ENCODE results near the gene TPI1. TPM values are rescaled to one million over a fixed set of nuclear protein-coding genes. Genes with fewer than 3 reads are reported as not detected.
"Not testable (repeated sequence)": the region's sequence is repeated elsewhere in the genome, so short reads cannot be mapped to it uniquely, and the experiment has no call there.

Gene TPI1
- total RNA-seq, 4 donors from 2014 or later: 360 to 671 (median 400) TPM

DNA sequence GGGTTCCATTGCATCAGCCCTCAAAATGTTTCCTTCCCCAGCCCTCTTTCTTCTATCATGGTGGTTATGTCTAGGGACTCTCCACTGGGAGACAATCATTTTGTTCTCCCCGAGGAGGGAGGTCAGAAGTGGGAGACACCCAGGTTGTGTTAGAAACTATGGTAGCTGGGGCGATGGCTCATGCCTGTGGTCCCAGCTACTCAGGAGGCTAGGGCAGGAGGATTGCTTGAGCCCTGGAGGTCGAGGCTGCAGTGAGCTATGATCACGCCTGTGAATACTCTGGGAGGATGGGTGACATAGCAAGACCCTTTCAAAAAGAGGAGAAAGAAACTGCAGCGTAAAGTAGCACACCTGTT, 24.3 kb downstream of the TPI1 start:
- TF ChIP-seq POLR2A (IDR thresholded peaks at IDR 0.05): no peak
- TF ChIP-seq POLR2AphosphoS5 (IDR thresholded peaks at IDR 0.05): no peak
- TF ChIP-seq CTCF (IDR thresholded peaks at IDR 0.05): no peak
- TF ChIP-seq EP300 (IDR thresholded peaks at IDR 0.05; ENCODE audit: low read depth): no peak
- no peak for DNase-seq
- in situ Hi-C loops (cut with MboI; ENCODE audit: low pct_ligation_motif_present in 1 of 4, low pct_unique_long_range_greater_than_20kb in 1 of 4, low sequenced_read_pairs in 3 of 4) (no loop called here), intact Hi-C loops (cut with DNase I; ENCODE audit: low total_unique reads) (no loop called here)
- Histone ChIP-seq H3K27me3 (no peaks in the 10 kb centered on the region), H3K36me3 (no peaks in the 10 kb centered on the region), H3K4me3 (peak overlapping the region in 3 of 4 donors; percentile 44 to 60 (median 54)), H3K9me3 (no peaks in the 10 kb centered on the region), H3K4me1 (peaks cover 3 to 21% (median 16%) of the 10 kb centered on the region in 4 donors), H3K27ac (peak overlapping the region; percentile 89 to 97 (median 92))
- 76 to 78% methylated on average over 4 to 5 of the region's 5 CpGs for WGBS, 2 donors (ENCODE audit: low coverage in 1 of 2)

DNA sequence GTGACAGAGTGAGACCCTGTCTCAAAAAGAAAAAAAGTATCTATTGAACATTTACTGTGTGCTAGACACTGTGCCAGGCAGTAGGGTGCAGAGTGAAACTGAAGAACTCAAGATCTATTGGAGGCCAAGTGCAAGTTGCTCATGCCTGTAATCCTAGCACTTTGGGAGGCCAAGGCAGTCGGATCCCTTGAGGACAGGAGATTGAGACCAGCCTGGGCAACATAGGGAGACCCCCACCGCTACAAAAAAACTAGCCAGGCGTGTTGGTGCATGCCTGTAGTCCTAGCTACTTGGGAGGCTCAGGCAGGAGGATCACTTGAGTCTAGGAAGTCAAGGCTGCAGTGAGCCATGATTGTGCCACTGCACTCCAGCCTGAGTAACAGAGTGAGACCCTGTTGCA, 25.4 kb downstream of the TPI1 start:
- 80 to 91% methylated on average over 1 to 3 of the region's 3 CpGs for WGBS, 2 donors (ENCODE audit: low coverage in 1 of 2)
- intact Hi-C loops (cut with DNase I; ENCODE audit: low total_unique reads); in situ Hi-C loops (cut with MboI; ENCODE audit: low pct_ligation_motif_present in 1 of 4, low pct_unique_long_range_greater_than_20kb in 1 of 4, low sequenced_read_pairs in 3 of 4): not testable (repeated sequence)

DNA sequence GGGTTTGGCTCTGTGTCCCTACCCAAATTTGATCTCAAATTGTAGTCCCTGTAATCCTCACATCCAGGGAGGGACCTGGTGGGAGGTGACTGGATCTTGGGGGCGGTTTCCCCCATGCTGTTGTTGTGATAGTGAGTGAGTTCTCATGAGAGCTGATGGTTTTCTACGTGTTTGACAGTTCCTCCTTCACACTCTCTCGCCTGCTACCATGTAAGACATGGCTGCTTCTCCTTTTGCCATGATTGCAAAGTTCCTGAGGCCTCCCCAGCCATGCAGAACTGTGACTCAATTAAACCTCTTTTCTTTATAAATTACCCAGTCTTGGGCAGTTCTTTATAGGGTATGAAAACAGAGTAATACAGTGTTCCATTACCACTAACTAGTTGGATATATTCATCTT, 27.0 kb downstream of the TPI1 start:
- no peak for DNase-seq
- Histone ChIP-seq H3K9me3 (no peaks in the 10 kb centered on the region), H3K36me3 (no peaks in the 10 kb centered on the region), H3K27me3 (no peaks in the 10 kb centered on the region), H3K4me3 (no peak overlapping the region), H3K27ac (no peak overlapping the region), H3K4me1 (peaks cover 3 to 15% (median 11%) of the 10 kb centered on the region in 4 donors)
- WGBS, 2 donors (ENCODE audit: low coverage in 1 of 2): 78 to 100% methylated on average over 2 to 3 of the region's 3 CpGs
- TF ChIP-seq POLR2AphosphoS5 (IDR thresholded peaks at IDR 0.05) (no peak), POLR2A (IDR thresholded peaks at IDR 0.05) (no peak), EP300 (IDR thresholded peaks at IDR 0.05; ENCODE audit: low read depth) (no peak), CTCF (IDR thresholded peaks at IDR 0.05) (no peak)
- intact Hi-C loops (cut with DNase I; ENCODE audit: low total_unique reads) (no loop called here), in situ Hi-C loops (cut with MboI; ENCODE audit: low pct_ligation_motif_present in 1 of 4, low pct_unique_long_range_greater_than_20kb in 1 of 4, low sequenced_read_pairs in 3 of 4) (no loop called here)

More for the DNA sequence above, 25.4 kb downstream of the TPI1 start:
- H3K27ac ChIP-seq, DNase-seq, H3K36me3 ChIP-seq, H3K27me3 ChIP-seq, H3K4me3 ChIP-seq, H3K9me3 ChIP-seq: not testable (repeated sequence)
- H3K4me1 ChIP-seq: peaks cover 3 to 15% (median 11%) of the 10 kb centered on the region in 4 donors

- intact Hi-C loops (cut with DNase I; ENCODE audit: low total_unique reads) (no loop called here), in situ Hi-C loops (cut with MboI; ENCODE audit: low pct_ligation_motif_present in 1 of 4, low pct_unique_long_range_greater_than_20kb in 1 of 4, low sequenced_read_pairs in 3 of 4) (no loop called here)
- Histone ChIP-seq H3K9me3 (no peaks in the 10 kb centered on the region), H3K27ac (no peak overlapping the region), H3K4me3 (no peak overlapping the region), H3K36me3 (no peaks in the 10 kb centered on the region), H3K4me1 (peaks cover 0 to 15% (median 11%) of the 10 kb centered on the region in 4 donors), H3K27me3 (no peaks in the 10 kb centered on the region)
- WGBS, 2 donors (ENCODE audit: low coverage in 1 of 2): 81 to 100% methylated on average over 1 to 6 of the region's 6 CpGs
- TF ChIP-seq CTCF (IDR thresholded peaks at IDR 0.05) (no peak), EP300 (IDR thresholded peaks at IDR 0.05; ENCODE audit: low read depth) (no peak), POLR2AphosphoS5 (IDR thresholded peaks at IDR 0.05) (no peak)
- DNase-seq: no peak
Measured at GRCh38 chr12:6896846-6897435, 29.6 kb downstream of the TPI1 start.

DNA sequence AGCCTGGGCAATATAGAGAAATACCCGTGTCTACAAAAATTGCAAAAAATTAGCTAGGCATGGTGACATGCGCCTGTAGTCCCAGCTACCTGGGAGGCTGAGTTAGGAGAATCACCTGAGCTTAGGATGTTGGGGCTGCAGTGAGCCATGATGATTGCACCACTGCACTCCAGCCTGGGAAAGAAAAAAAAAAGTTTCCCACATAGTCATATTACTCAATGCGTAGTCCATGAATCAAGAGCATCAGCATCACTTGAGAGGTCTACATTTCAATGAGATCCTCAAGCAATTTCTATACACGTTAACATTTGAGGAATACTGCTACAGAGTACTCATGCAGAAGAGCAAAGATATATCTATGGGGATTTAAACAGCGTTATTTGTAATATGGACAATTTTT, 32.1 kb downstream of the TPI1 start:
- in situ Hi-C loops (cut with MboI; ENCODE audit: low pct_ligation_motif_present in 1 of 4, low pct_unique_long_range_greater_than_20kb in 1 of 4, low sequenced_read_pairs in 3 of 4) (no loop called here), intact Hi-C loops (cut with DNase I; ENCODE audit: low total_unique reads) (no loop called here)
- no peak for TF ChIP-seq CTCF (IDR thresholded peaks at IDR 0.05)
- TF ChIP-seq EP300 (IDR thresholded peaks at IDR 0.05; ENCODE audit: low read depth): no peak
- no peak for TF ChIP-seq POLR2AphosphoS5 (IDR thresholded peaks at IDR 0.05)
- TF ChIP-seq POLR2A (IDR thresholded peaks at IDR 0.05): no peak
- H3K27ac ChIP-seq: peak overlapping the region in 3 of 4 donors; percentile 30 to 70 (median 68)
- H3K4me3 ChIP-seq: no peak overlapping the region
- no peak for DNase-seq
- no peaks in the 10 kb centered on the region for H3K9me3 ChIP-seq
- H3K27me3 ChIP-seq: no peaks in the 10 kb centered on the region
- H3K36me3 ChIP-seq: no peaks in the 10 kb centered on the region
- H3K4me1 ChIP-seq: peaks cover 0 to 18% (median 16%) of the 10 kb centered on the region in 4 donors
- WGBS, 2 donors (ENCODE audit: low coverage in 1 of 2): 24 to 52% methylated on average over 2 to 5 of the region's 5 CpGs
